DOHH2 (cell line): ENCODE results near the gene CSNK2B.

ENCODE experiments used
- H3F3A ChIP-seq: fragments of 200-600 bp; sonication (generic), shearing (Covaris generic); 2 replicates; pipeline ENCODE4 v1.6.0; 2016; ENCODE audit warnings: antibody characterized with exemption, mild to moderate bottlenecking; ENCODE audit not compliant: control insufficient read depth, insufficient read depth
- H3K27ac ChIP-seq: fragments of 200-600 bp; sonication (generic); 2 replicates; pipeline ENCODE4 v1.5.1; 2014; ENCODE audit warnings: low read depth, mild to moderate bottlenecking, low read length, moderate library complexity
- H3K27me3 ChIP-seq: fragments of 200-600 bp; sonication (generic); 2 replicates; pipeline ENCODE4 v1.6.1; 2014; ENCODE audit warnings: mild to moderate bottlenecking, low read length, mixed read lengths; ENCODE audit not compliant: control insufficient read depth
- H3K36me3 ChIP-seq: fragments of 200-600 bp; sonication (generic); 2 replicates; pipeline ENCODE4 v1.6.1; 2014; ENCODE audit warnings: mild to moderate bottlenecking, low read length, moderate library complexity, mixed read lengths; ENCODE audit not compliant: control insufficient read depth
- H3K4me1 ChIP-seq: fragments of 200-600 bp; sonication (generic); 2 replicates; pipeline ENCODE4 v1.6.1; 2014; ENCODE audit warnings: mild to moderate bottlenecking, low read length, mixed read lengths; ENCODE audit not compliant: control insufficient read depth
- H3K4me2 ChIP-seq: fragments of 200-600 bp; sonication (generic); 2 replicates; pipeline ENCODE4 v1.6.0; 2014; ENCODE audit warnings: mild to moderate bottlenecking, low read length, moderate library complexity
- H3K4me3 ChIP-seq: fragments of 200-600 bp; sonication (generic); 2 replicates; pipeline ENCODE4 v1.5.1; 2014; ENCODE audit warnings: mild to moderate bottlenecking, low read length, mixed read lengths
- H3K79me2 ChIP-seq: fragments of 200-600 bp; sonication (generic); 2 replicates; pipeline ENCODE4 v1.6.1; 2014; ENCODE audit warnings: mild to moderate bottlenecking, low read length, mixed read lengths; ENCODE audit not compliant: control insufficient read depth
- H3K9me2 ChIP-seq: fragments of 200-600 bp; sonication (generic); replicated peaks from 2 replicates; pipeline ENCODE4 v1.6.1; 2014; ENCODE audit warnings: mild to moderate bottlenecking, low read length, mixed read lengths; ENCODE audit not compliant: control insufficient read depth
- H3K9me3 ChIP-seq: fragments of 200-600 bp; sonication (generic); 2 replicates; pipeline ENCODE4 v1.6.1; 2014; ENCODE audit warnings: antibody characterized with exemption, low read length, mixed read lengths; ENCODE audit not compliant: control insufficient read depth, insufficient read depth
- H4K20me1 ChIP-seq: fragments of 200-600 bp; sonication (generic); 2 replicates; pipeline ENCODE4 v1.6.0; 2014; ENCODE audit warnings: low read depth, mild to moderate bottlenecking, antibody characterized with exemption, low read length, moderate library complexity; ENCODE audit not compliant: control insufficient read depth, insufficient read depth
- CTCF ChIP-seq: fragments of 200-600 bp; sonication (generic); IDR thresholded peaks from one replicate; pipeline ENCODE4 v1.5.1; 2014; ENCODE audit warnings: antibody characterized with exemption, mild to moderate bottlenecking, low read depth, low read length; ENCODE audit not compliant: poor library complexity, severe bottlenecking
- EZH2phosphoT487 ChIP-seq: fragments of 200-600 bp; sonication (generic); IDR thresholded peaks from 2 replicates; pipeline ENCODE4 v1.6.1; 2017; ENCODE audit warnings: borderline replicate concordance, mild to moderate bottlenecking, antibody characterized with exemption, low read length, moderate library complexity, mixed read lengths

Gene CSNK2B

GRCh38 chr6:31717499-31718222 lies 51.8 kb downstream of the CSNK2B start:
- H4K20me1 ChIP-seq = no peaks in the 10 kb centered on the region
- no peaks in the 10 kb centered on the region for H3K9me3 ChIP-seq
- no peaks in the 10 kb centered on the region for H3F3A ChIP-seq
- H3K4me1 ChIP-seq = no peaks in the 10 kb centered on the region
- no peak overlapping the region for H3K27ac ChIP-seq
- no peaks in the 10 kb centered on the region for H3K79me2 ChIP-seq
- TF ChIP-seq EZH2phosphoT487 (no peak), CTCF (no peak)
- no peaks in the 10 kb centered on the region for H3K9me2 ChIP-seq
- H3K4me2 ChIP-seq = no peak overlapping the region
- no peaks in the 10 kb centered on the region for H3K36me3 ChIP-seq
- H3K27me3 ChIP-seq = peaks cover 29% of the 10 kb centered on the region
- H3K4me3 ChIP-seq = no peak overlapping the region

- H3K4me1 ChIP-seq = no peaks in the 10 kb centered on the region
- no peaks in the 10 kb centered on the region for H3K36me3 ChIP-seq
- H3K27ac ChIP-seq = no peak overlapping the region
- no peaks in the 10 kb centered on the region for H3K9me3 ChIP-seq
- no peaks in the 10 kb centered on the region for H3F3A ChIP-seq
- H3K4me2 ChIP-seq = no peak overlapping the region
- H3K27me3 ChIP-seq = peaks cover 23% of the 10 kb centered on the region
- H3K4me3 ChIP-seq = no peak overlapping the region
- TF ChIP-seq CTCF = no peak
- TF ChIP-seq EZH2phosphoT487 = no peak
- no peaks in the 10 kb centered on the region for H3K9me2 ChIP-seq
- no peaks in the 10 kb centered on the region for H4K20me1 ChIP-seq
- no peaks in the 10 kb centered on the region for H3K79me2 ChIP-seq
Measured at GRCh38 chr6:31718265-31718664, 52.4 kb downstream of the CSNK2B start.

- TF ChIP-seq CTCF (no peak), EZH2phosphoT487 (no peak)
Measured at GRCh38 chr6:31719001-31719400, 53.1 kb downstream of the CSNK2B start.

More at GRCh38 chr6:31719001-31719400, 53.1 kb downstream of the CSNK2B start:
- Histone ChIP-seq H3K27me3 (peaks cover 19% of the 10 kb centered on the region), H3F3A (no peaks in the 10 kb centered on the region), H3K4me2 (no peak overlapping the region), H3K79me2 (no peaks in the 10 kb centered on the region), H4K20me1 (no peaks in the 10 kb centered on the region), H3K4me1 (no peaks in the 10 kb centered on the region), H3K9me3 (no peaks in the 10 kb centered on the region), H3K27ac (no peak overlapping the region), H3K9me2 (no peaks in the 10 kb centered on the region), H3K4me3 (no peak overlapping the region), H3K36me3 (no peaks in the 10 kb centered on the region)
